PC-9 (cell line): Measurements from ENCODE around the gene GIGYF1. TPM values are rescaled to one million over a fixed set of nuclear protein-coding genes. Genes with fewer than 3 reads are reported as not detected.

Experiments
- BruUV-seq: library from RNA; stranded (reverse); fragments of 400-500 nt; replicated peaks from 2 replicates; lab custom pipeline; 2021; lab: Mats Ljungman, UMichigan
- CTCF ChIA-PET: fragments of 300-600 bp; sonication (Branson Sonifier 250); formaldehyde crosslinking; loops from one replicate; lab custom pipeline; 2022; ENCODE audit warnings: antibody characterized with exemption; lab: Charles Lee
- POLR2A ChIA-PET: fragments of 300-600 bp; sonication (Branson Sonifier 250); formaldehyde crosslinking; loops from one replicate; lab custom pipeline; 2022; ENCODE audit warnings: antibody characterized with exemption; ENCODE audit not compliant: unreplicated experiment; lab: Charles Lee
- DNase-seq, 2 experiments: peaks; one replicate each; pipeline versions ENCODE4 v3.0.0 to v3.0.0-alpha.2; 2015 to 2022; ENCODE audit warnings: mixed read lengths in 1 of 2
- H2AFZ ChIP-seq: fragments of 200-600 bp; sonication (generic); 2 replicates; pipeline ENCODE4 v1.8.1; 2017; ENCODE audit warnings: antibody characterized with exemption
- H3F3A ChIP-seq: fragments of 200-600 bp; sonication (generic); 2 replicates; pipeline ENCODE4 v1.8.1; 2017; ENCODE audit warnings: antibody characterized with exemption, mild to moderate bottlenecking, low read depth; ENCODE audit not compliant: insufficient read depth
- H3K27ac ChIP-seq: fragments of 200-600 bp; sonication (generic); 2 replicates; pipeline ENCODE4 v1.6.1; 2016; ENCODE audit warnings: mixed run types
- H3K27me3 ChIP-seq: fragments of 200-600 bp; sonication (generic); 2 replicates; pipeline ENCODE4 v1.6.1; 2016; ENCODE audit warnings: low read depth, mixed run types; ENCODE audit not compliant: insufficient read depth
- H3K36me3 ChIP-seq: fragments of 200-600 bp; sonication (generic); 2 replicates; pipeline ENCODE4 v1.6.1; 2016; ENCODE audit warnings: low read depth, mixed run types
- H3K4me1 ChIP-seq: fragments of 200-600 bp; sonication (generic); replicated peaks from 2 replicates; pipeline ENCODE4 v1.6.1; 2016; ENCODE audit warnings: mixed run types; ENCODE audit not compliant: insufficient read depth
- H3K4me2 ChIP-seq: fragments of 200-600 bp; sonication (generic); 2 replicates; pipeline ENCODE4 v1.6.1; 2017; ENCODE audit warnings: mixed run types
- H3K4me3 ChIP-seq: fragments of 200-600 bp; sonication (generic); 2 replicates; pipeline ENCODE4 v1.6.1; 2016; ENCODE audit warnings: mixed run types
- H3K79me2 ChIP-seq: fragments of 200-600 bp; sonication (generic); 2 replicates; pipeline ENCODE4 v1.6.1; 2017; ENCODE audit warnings: low read depth, mixed run types
- H3K9me2 ChIP-seq: fragments of 200-600 bp; sonication (generic); 2 replicates; pipeline ENCODE4 v1.8.1; 2017; ENCODE audit warnings: mild to moderate bottlenecking; ENCODE audit not compliant: insufficient read depth
- H3K9me3 ChIP-seq: fragments of 200-600 bp; sonication (generic); 2 replicates; pipeline ENCODE4 v1.8.1; 2016; ENCODE audit warnings: low read depth; ENCODE audit not compliant: insufficient read depth
- H4K20me1 ChIP-seq: fragments of 200-600 bp; sonication (generic); 2 replicates; pipeline ENCODE4 v1.8.1; 2017; ENCODE audit not compliant: insufficient read depth
- EZH2 ChIP-seq: fragments of 200-600 bp; sonication (generic); IDR thresholded peaks from 2 replicates; pipeline ENCODE4 v1.8.0; 2017; ENCODE audit warnings: antibody characterized with exemption, low read depth
- intact Hi-C: fragments of 100-400 bp; cut with micrococcal nuclease; formaldehyde crosslinking; loops from one replicate; pipeline ENCODE4 v1.10.0; 2022; ENCODE audit not compliant: unreplicated experiment
- total RNA-seq: library from RNA; stranded (reverse); gene quantifications from 2 replicates; pipeline ENCODE4 v1.2.3, GENCODE V29; 2021
- TF ChIP-seq, protein P1 (sequence below): fragments of 200-600 bp; sonication (generic); conservative IDR thresholded peaks from 2 replicates; pipeline ENCODE4 v1.6.1; 2017; ENCODE audit warnings: mixed run types, antibody characterized with exemption, mild to moderate bottlenecking, moderate library complexity

GIGYF1 gene
- total RNA-seq, 1 experiment from 2014 or later = 55.1 TPM

DNA sequence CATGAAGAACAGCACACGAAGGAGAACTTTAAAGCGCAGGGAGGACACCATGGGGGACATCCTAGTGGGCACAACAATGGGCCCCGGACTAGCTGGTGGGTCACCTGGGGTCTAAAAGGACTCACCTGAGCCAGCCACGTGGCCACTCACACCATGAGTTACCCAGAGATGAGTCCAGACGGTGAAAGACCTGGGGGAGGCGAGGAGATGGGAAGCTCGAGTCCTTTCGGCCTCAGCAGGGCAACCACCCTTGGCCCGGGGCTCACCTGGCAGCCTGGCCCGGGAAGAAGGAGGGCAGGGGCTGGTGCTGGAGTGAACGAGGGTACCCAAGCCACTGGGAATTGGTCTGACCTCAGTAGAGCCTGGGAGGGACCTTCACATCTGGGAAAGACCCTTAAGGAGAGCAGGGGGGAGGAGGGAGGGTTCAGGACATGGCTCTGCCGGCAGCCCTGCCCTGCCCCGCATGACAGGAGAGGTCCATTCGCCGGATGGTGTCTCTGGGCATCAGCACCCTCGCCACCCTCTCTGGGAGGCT is 5.7 kb downstream of the GIGYF1 start:
- H3F3A ChIP-seq = peaks cover 3% of the 10 kb centered on the region; the same call in 1 of the 2 replicates
- peaks cover 13% of the 10 kb centered on the region for H3K4me1 ChIP-seq
- H3K27me3 ChIP-seq = no peaks in the 10 kb centered on the region
- H3K9me2 ChIP-seq = no peaks in the 10 kb centered on the region
- H2AFZ ChIP-seq = no peak overlapping the region
- no peak overlapping the region for H3K4me2 ChIP-seq
- DNase-seq = no peak
- H3K27ac ChIP-seq = no peak overlapping the region
- CTCF ChIA-PET = no interaction called here
- intact Hi-C loops = no loop called here
- no peaks in the 10 kb centered on the region for H3K9me3 ChIP-seq
- H3K79me2 ChIP-seq = peaks cover 51% of the 10 kb centered on the region
- no peak for TF ChIP-seq EZH2
- POLR2A ChIA-PET = no interaction called here
- H3K36me3 ChIP-seq = no peaks in the 10 kb centered on the region
- peaks cover 46% of the 10 kb centered on the region for H4K20me1 ChIP-seq
- no peak overlapping the region for H3K4me3 ChIP-seq
- no TSS peak for BruUV-seq

DNA sequence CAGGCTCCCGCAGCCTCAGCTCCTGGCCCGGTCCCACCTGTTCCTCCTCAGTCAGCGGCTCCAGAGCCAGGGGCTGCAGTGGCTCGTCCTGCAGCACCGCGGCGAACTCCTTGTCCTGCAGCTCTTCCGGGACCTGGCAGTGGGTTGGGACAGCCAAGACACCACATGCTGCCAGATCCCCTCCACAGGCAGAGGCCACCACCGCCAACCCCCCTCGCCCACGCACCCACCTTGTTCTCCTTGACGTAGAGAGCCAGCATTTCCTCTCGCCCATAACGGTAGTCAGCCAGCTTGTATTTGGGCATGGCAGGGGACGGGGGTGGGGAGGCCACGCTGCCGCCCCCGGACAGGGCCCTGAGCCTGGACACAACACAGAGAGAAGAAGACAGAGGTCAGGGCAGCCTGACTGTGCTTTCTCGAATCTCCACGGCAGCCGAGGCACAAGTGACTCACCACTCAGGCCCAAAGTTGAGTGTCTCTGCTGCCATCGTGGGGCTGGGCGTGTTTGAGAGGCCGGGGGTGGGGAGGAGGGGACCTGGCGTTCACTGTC is 6.2 kb downstream of the GIGYF1 start:
- no TSS peak for BruUV-seq
- DNase-seq = no peak
- TF ChIP-seq EZH2 = no peak
- TF ChIP-seq, protein P1, sequence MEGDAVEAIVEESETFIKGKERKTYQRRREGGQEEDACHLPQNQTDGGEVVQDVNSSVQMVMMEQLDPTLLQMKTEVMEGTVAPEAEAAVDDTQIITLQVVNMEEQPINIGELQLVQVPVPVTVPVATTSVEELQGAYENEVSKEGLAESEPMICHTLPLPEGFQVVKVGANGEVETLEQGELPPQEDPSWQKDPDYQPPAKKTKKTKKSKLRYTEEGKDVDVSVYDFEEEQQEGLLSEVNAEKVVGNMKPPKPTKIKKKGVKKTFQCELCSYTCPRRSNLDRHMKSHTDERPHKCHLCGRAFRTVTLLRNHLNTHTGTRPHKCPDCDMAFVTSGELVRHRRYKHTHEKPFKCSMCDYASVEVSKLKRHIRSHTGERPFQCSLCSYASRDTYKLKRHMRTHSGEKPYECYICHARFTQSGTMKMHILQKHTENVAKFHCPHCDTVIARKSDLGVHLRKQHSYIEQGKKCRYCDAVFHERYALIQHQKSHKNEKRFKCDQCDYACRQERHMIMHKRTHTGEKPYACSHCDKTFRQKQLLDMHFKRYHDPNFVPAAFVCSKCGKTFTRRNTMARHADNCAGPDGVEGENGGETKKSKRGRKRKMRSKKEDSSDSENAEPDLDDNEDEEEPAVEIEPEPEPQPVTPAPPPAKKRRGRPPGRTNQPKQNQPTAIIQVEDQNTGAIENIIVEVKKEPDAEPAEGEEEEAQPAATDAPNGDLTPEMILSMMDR = no peak
- CTCF ChIA-PET = no interaction called here
- H3K4me2 ChIP-seq = no peak overlapping the region
- H3F3A ChIP-seq = peaks cover 3% of the 10 kb centered on the region; the same call in 1 of the 2 replicates
- H2AFZ ChIP-seq = no peak overlapping the region
- H3K27ac ChIP-seq = no peak overlapping the region
- H3K9me3 ChIP-seq = no peaks in the 10 kb centered on the region
- no peaks in the 10 kb centered on the region for H3K9me2 ChIP-seq
- H3K4me1 ChIP-seq = peaks cover 11% of the 10 kb centered on the region
- intact Hi-C loops = no loop called here
- POLR2A ChIA-PET = interaction anchor here (0.5 kb wide), 1 partner anchor 266 kb away, joined by 5 read pairs; no protein-coding TSS in a partner anchor
- H3K27me3 ChIP-seq = no peaks in the 10 kb centered on the region
- peaks cover 45% of the 10 kb centered on the region for H4K20me1 ChIP-seq
- peaks cover 45% of the 10 kb centered on the region for H3K79me2 ChIP-seq
- H3K4me3 ChIP-seq = no peak overlapping the region
- no peaks in the 10 kb centered on the region for H3K36me3 ChIP-seq

DNA sequence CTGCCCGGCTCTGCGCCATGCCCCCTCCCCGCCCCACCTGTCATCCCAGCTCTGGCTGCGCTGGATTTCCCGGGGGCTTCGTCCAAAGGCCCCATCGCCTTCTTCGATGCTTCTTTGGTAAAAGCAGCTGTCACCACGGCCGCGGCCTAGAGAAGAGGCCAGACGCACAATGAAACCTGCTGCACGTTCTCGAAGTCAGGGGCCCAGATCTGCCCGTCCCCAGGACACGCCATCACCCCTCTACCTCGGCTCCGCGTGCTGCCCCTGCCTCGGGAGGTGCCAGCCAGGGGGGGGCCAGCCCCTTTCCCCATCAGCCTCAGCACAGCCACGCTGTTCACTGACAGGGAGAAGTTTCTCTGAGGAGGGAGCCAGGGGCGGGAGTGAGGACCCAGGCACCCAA is 6.8 kb downstream of the GIGYF1 start:
- intact Hi-C loops = no loop called here
- H3K9me3 ChIP-seq = no peaks in the 10 kb centered on the region
- no peaks in the 10 kb centered on the region for H3K9me2 ChIP-seq
- H3F3A ChIP-seq = peaks cover 3% of the 10 kb centered on the region; the same call in 1 of the 2 replicates
- H3K36me3 ChIP-seq = no peaks in the 10 kb centered on the region
- CTCF ChIA-PET = no interaction called here
- POLR2A ChIA-PET = interaction anchor here (0.5 kb wide), 1 partner anchor 265 kb away, joined by 5 read pairs; no protein-coding TSS in a partner anchor
- BruUV-seq = no TSS peak
- H4K20me1 ChIP-seq = peaks cover 39% of the 10 kb centered on the region
- peaks cover 40% of the 10 kb centered on the region for H3K79me2 ChIP-seq
- H3K4me1 ChIP-seq = peaks cover 5% of the 10 kb centered on the region
- no peak for DNase-seq
- no peak overlapping the region for H3K4me2 ChIP-seq
- TF ChIP-seq, protein P1 = no peak
- no peak for TF ChIP-seq EZH2
- H3K27ac ChIP-seq = no peak overlapping the region
- no peak overlapping the region for H3K4me3 ChIP-seq
- H2AFZ ChIP-seq = no peak overlapping the region
- no peaks in the 10 kb centered on the region for H3K27me3 ChIP-seq
